Gastrocnemius medialis (tissue), 4 donors: Measurements from ENCODE around the gene NAA60.

ENCODE experiments used
- CTCF ChIP-seq, 5 experiments: fragments of 450-650 bp in 3 of 5; fragments of 200-600 bp in 2 of 5; sonication (generic) in 2 of 5; IDR thresholded peaks in 4 of 5; conservative IDR thresholded peaks in 1 of 5; 1 replicate in 4 of 5; 2 replicates in 1 of 5; pipeline ENCODE4 v1.5.1; 2016 to 2019; ENCODE audit warnings: antibody characterized with exemption in 5 of 5, mild to moderate bottlenecking in 3 of 5, moderate library complexity in 3 of 5
- POLR2A ChIP-seq, 2 donors: fragments of 450-650 bp; IDR thresholded peaks; one replicate each; pipeline ENCODE4 v1.6.1; 2017; ENCODE audit warnings: antibody characterized with exemption in 2 of 2, mild to moderate bottlenecking in 2 of 2, moderate library complexity in 2 of 2

GRCh38 chr16:3488801-3489200 lies 45.3 kb downstream of the NAA60 start:
- TF ChIP-seq CTCF (IDR thresholded peaks at IDR 0.05 in 4 of 5, conservative IDR thresholded peaks at IDR 0.05 in 1 of 5) (no peak), POLR2A (IDR thresholded peaks at IDR 0.05) (no peak)
